Measurements from ENCODE around the gene MED15.

- TF ChIP-seq CTCF (conservative IDR thresholded peaks at IDR 0.05; ENCODE audit: low read depth in 2 of 2) (no peak), EZH2 (IDR thresholded peaks at IDR 0.05; ENCODE audit: low read depth, unreplicated experiment) (no peak), REST (IDR thresholded peaks at IDR 0.05; ENCODE audit: unreplicated experiment) (no peak), JUNB (IDR thresholded peaks at IDR 0.05; ENCODE audit: unreplicated experiment) (no peak), NANOG (IDR thresholded peaks at IDR 0.05; ENCODE audit: borderline replicate concordance) (no peak), EZH2phosphoT487 (IDR thresholded peaks at IDR 0.05; ENCODE audit: unreplicated experiment) (no peak), POLR2AphosphoS5 (IDR thresholded peaks at IDR 0.05; ENCODE audit: low read depth) (no peak), CREB1 (CRISPR knock-in tag; IDR thresholded peaks at IDR 0.05; ENCODE audit: low read depth) (no peak), ZNF331 (CRISPR knock-in tag; IDR thresholded peaks at IDR 0.05; ENCODE audit: low read depth) (no peak), ETS1 (IDR thresholded peaks at IDR 0.05) (no peak), ZNF114 (CRISPR knock-in tag; IDR thresholded peaks at IDR 0.05) (no peak), STAT1 (IDR thresholded peaks at IDR 0.05; ENCODE audit: unreplicated experiment) (no peak)
Measured at GRCh38 chr22:20523086-20523983, 15.9 kb downstream of the MED15 start.
